Chondrocyte (in vitro differentiated cells): ENCODE data around the gene ATP11A. TPM values are rescaled to one million over a fixed set of nuclear protein-coding genes. Genes with fewer than 3 reads are reported as not detected.

ENCODE experiments used
- DNase-seq: peaks from one replicate; pipeline ENCODE4 v3.0.0; 2021; ENCODE audit warnings: mixed read lengths, low spot score
- H3K27ac Mint-ChIP-seq: one replicate; pipeline ENCODE4 v1.8.0; 2021; ENCODE audit warnings: mild to moderate bottlenecking, moderate library complexity, mixed read lengths; ENCODE audit not compliant: unreplicated experiment
- H3K27me3 Mint-ChIP-seq: 2 replicates; pipeline ENCODE4 v1.8.0; 2021; ENCODE audit warnings: low read depth, mixed read lengths
- H3K36me3 Mint-ChIP-seq: 2 replicates; pipeline ENCODE4 v1.8.0; 2021; ENCODE audit warnings: low read depth, mixed read lengths
- H3K4me1 Mint-ChIP-seq: 2 replicates; pipeline ENCODE4 v1.8.0; 2021; ENCODE audit warnings: low read depth, mild to moderate bottlenecking, mixed read lengths
- H3K4me3 Mint-ChIP-seq: one replicate; pipeline ENCODE4 v1.8.0; 2021; ENCODE audit warnings: mild to moderate bottlenecking, moderate library complexity, mixed read lengths; ENCODE audit not compliant: unreplicated experiment
- H3K9me3 Mint-ChIP-seq: 2 replicates; pipeline ENCODE4 v1.8.0; 2021; ENCODE audit warnings: low read depth, mixed read lengths
- total RNA-seq: library from RNA; stranded (reverse); gene quantifications from 3 replicates; pipeline ENCODE4 v1.2.1, GENCODE V29; 2021
- TF ChIP-seq, protein P1 (sequence below): fragments of 200-600 bp; sonication (generic); IDR thresholded peaks from 2 replicates; pipeline ENCODE4 v1.5.0; 2021; ENCODE audit warnings: antibody characterized with exemption, mild to moderate bottlenecking, moderate library complexity

Gene ATP11A
- total RNA-seq, 1 donor from 2014 or later: 13.1 TPM

DNA sequence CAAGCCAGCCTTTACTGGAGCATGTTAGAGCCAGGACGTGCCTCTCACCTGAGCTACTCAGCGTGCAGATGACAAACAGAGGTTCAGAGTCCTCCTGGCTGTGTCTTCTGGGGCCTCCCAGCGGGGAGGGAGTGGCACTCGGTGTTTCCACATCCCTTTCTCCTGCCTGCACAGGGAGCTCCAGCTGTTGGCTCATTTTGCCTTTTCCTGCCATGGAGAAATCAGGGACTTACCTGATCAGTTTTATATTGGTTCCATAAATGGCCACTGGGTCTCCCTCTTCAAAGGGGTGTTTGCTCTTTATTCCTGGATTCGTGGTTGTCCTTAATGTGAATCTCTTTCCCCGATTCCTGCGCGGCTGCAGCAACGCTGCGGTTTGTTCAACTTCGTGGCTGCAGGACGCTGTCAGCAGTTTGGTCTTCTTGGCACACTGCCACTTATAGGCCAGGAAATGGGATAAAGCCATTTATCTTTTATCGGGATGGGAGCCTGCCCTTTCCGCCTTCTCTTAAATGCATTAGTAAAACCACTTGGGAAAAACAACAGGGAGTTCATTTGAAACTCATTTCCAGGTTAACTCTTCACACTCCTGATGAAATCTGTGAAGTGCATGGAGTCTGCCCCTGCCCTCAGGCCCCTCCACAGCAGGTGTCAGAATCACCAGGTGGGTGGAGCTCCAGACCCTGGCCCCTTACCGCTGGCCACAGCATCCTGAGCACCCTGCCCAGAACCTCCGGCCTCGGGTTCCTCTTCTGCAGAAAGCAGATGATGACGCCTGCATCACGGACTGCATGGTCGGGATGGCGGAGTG, 239.3 kb downstream of the ATP11A start:
- DNase-seq: no peak
- Mint-ChIP-seq H3K27me3 (peaks cover 11% of the 10 kb centered on the region), H3K36me3 (peaks cover 1% of the 10 kb centered on the region), H3K4me1 (peaks cover 8% of the 10 kb centered on the region), H3K4me3 (peak overlapping the region; percentile 37), H3K9me3 (peaks cover 9% of the 10 kb centered on the region), H3K27ac (no peak overlapping the region)
- TF ChIP-seq, protein P1, sequence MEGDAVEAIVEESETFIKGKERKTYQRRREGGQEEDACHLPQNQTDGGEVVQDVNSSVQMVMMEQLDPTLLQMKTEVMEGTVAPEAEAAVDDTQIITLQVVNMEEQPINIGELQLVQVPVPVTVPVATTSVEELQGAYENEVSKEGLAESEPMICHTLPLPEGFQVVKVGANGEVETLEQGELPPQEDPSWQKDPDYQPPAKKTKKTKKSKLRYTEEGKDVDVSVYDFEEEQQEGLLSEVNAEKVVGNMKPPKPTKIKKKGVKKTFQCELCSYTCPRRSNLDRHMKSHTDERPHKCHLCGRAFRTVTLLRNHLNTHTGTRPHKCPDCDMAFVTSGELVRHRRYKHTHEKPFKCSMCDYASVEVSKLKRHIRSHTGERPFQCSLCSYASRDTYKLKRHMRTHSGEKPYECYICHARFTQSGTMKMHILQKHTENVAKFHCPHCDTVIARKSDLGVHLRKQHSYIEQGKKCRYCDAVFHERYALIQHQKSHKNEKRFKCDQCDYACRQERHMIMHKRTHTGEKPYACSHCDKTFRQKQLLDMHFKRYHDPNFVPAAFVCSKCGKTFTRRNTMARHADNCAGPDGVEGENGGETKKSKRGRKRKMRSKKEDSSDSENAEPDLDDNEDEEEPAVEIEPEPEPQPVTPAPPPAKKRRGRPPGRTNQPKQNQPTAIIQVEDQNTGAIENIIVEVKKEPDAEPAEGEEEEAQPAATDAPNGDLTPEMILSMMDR: no peak

DNA sequence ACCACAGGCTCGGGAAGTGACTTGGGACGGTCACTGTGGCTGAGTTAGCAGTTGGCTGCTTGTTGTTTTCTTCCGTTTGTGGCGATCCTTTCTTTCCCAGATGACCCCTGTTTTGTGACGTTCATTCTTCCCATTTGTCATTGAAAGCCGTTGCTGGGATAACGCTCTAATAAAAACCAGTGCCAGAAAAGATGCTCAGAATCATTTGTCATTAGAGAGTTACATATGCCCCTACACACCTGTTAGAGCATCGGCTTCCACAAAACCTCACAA, 239.9 kb downstream of the ATP11A start:
- TF ChIP-seq, protein P1: no peak
- H3K27ac Mint-ChIP-seq: no peak overlapping the region
- H3K27me3 Mint-ChIP-seq: peaks cover 11% of the 10 kb centered on the region
- peaks cover 1% of the 10 kb centered on the region for H3K36me3 Mint-ChIP-seq
- no peak for DNase-seq
- H3K4me1 Mint-ChIP-seq: peaks cover 8% of the 10 kb centered on the region
- peaks cover 9% of the 10 kb centered on the region for H3K9me3 Mint-ChIP-seq
- no peak overlapping the region for H3K4me3 Mint-ChIP-seq

DNA sequence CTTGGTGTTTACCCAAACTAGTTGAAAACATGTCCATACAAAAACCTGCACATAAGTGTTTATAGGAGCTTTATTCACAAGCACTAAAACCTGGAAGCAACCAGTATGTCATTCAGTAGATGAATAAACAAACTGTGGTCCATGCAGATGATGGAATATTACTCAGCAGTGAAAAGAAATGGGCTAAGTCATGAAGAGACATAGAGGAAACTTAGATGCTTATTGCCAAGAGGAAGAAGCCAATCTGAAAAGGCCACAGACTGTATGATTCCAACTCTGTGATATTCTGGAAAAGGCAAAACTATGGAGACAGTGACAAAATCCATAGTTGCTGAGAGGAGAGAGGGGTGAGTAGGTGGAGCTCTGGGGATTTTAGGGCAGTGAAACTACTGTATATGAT, 240.4 kb downstream of the ATP11A start:
- no peak for DNase-seq
- peaks cover 9% of the 10 kb centered on the region for H3K9me3 Mint-ChIP-seq
- TF ChIP-seq, protein P1: no peak
- no peak overlapping the region for H3K27ac Mint-ChIP-seq
- peaks cover 11% of the 10 kb centered on the region for H3K27me3 Mint-ChIP-seq
- H3K36me3 Mint-ChIP-seq: peaks cover 1% of the 10 kb centered on the region
- H3K4me1 Mint-ChIP-seq: peaks cover 8% of the 10 kb centered on the region
- H3K4me3 Mint-ChIP-seq: no peak overlapping the region

DNA sequence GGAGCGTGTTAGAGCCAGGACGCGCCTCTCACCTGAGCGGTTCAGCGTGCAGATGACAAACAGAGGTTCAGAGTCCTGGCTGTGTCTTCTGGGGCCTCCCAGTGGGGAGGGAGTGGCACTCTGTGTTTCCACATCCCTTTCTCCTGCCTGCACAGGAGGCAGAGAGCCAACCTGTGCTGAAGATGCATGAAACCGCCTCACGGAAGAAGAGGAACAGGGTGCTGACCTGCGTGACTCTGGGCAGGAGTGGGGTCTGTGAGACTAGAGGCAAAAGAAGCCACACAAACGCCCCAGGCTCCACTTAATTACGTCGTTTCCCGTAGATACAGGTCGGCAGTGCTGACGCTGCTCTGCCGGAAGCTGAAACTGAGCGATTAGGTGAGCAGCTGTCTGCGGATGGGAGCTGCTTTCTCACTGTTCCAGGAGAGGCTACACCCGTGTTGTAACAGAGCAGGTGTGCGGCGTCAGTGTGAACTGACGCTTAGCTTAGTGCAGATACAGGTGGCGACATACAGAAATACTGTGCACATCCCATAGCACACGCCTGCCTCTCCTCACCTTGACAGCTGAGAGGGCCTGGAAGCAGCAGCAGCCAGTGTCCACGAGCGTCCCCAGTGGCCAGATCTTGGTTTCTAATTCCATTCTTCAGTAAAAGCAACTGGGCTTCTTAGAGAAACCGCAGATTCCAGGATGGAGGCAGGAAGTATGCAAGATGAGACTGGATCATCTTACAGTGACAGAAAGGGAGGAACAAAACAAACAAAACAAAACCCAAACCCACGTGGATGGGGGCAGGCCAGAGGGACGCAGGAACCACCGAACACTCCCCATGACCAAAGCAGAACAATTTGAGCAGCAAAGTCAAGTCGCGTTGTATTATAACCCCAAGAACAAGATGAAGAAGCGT, 241.4 kb downstream of the ATP11A start:
- peaks cover 8% of the 10 kb centered on the region for H3K4me1 Mint-ChIP-seq
- TF ChIP-seq, protein P1: peak; percentile 82
- peaks cover 9% of the 10 kb centered on the region for H3K9me3 Mint-ChIP-seq
- peaks cover 11% of the 10 kb centered on the region for H3K27me3 Mint-ChIP-seq
- no peak overlapping the region for H3K27ac Mint-ChIP-seq
- H3K4me3 Mint-ChIP-seq: peak overlapping the region; percentile 18
- DNase-seq: no peak
- H3K36me3 Mint-ChIP-seq: peaks cover 1% of the 10 kb centered on the region

DNA sequence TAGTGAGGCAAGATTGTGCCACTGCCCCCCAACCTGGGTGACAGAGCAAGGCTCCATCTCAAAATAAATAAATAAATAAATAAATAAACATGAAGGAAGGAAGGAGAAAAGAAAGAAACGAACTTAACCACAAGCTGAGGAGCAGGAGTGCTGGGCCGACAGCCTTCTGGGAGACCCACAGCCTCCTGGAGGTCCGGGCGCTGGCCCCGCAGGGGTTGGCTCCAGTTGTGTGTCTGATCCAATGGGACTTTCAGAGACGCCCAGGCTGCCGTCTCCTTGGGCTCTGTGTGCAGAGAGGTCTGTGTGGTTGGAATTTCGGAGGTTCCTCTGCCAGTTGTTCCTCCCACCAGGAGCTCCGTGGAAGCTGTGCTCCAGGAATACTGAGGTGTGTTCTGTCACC, 243.1 kb downstream of the ATP11A start:
- no peaks in the 10 kb centered on the region for H3K9me3 Mint-ChIP-seq
- TF ChIP-seq, protein P1: no peak
- H3K27me3 Mint-ChIP-seq: peaks cover 10% of the 10 kb centered on the region
- peaks cover 1% of the 10 kb centered on the region for H3K36me3 Mint-ChIP-seq
- H3K27ac Mint-ChIP-seq: no peak overlapping the region
- H3K4me1 Mint-ChIP-seq: peaks cover 8% of the 10 kb centered on the region
- H3K4me3 Mint-ChIP-seq: no peak overlapping the region
- DNase-seq: no peak
